ENCODE data around the gene RSPH9.

The RSPH9 gene

GRCh38 chr6:43668151-43669028 is 23.6 kb downstream of the RSPH9 start:
- DNase-seq (ENCODE audit: low read depth) = no peak

- DNase-seq (ENCODE audit: low read depth) = no peak
Measured at GRCh38 chr6:43669050-43669921, 24.4 kb downstream of the RSPH9 start.

GRCh38 chr6:43669922-43670622 is 25.2 kb downstream of the RSPH9 start:
- DNase-seq (ENCODE audit: low read depth) = no peak

- no peak for DNase-seq (ENCODE audit: low read depth)
Measured at GRCh38 chr6:43670623-43670986, 25.8 kb downstream of the RSPH9 start.

- DNase-seq (ENCODE audit: low read depth) = no peak
Measured at GRCh38 chr6:43671011-43671800, 26.4 kb downstream of the RSPH9 start.

GRCh38 chr6:43671801-43672690 is 27.2 kb downstream of the RSPH9 start:
- DNase-seq (ENCODE audit: low read depth) = no peak

- no peak for DNase-seq (ENCODE audit: low read depth)
Measured at GRCh38 chr6:43673444-43674084, 28.7 kb downstream of the RSPH9 start.

- no peak for DNase-seq (ENCODE audit: low read depth)
Measured at GRCh38 chr6:43674291-43674690, 29.5 kb downstream of the RSPH9 start.

GRCh38 chr6:43674921-43675320 is 30.1 kb downstream of the RSPH9 start:
- DNase-seq (ENCODE audit: low read depth) = no peak

- no peak for DNase-seq (ENCODE audit: low read depth)
Measured at GRCh38 chr6:43676962-43677606, 32.2 kb downstream of the RSPH9 start.

- DNase-seq (ENCODE audit: low read depth) = no peak
Measured at GRCh38 chr6:43677759-43678158, 32.9 kb downstream of the RSPH9 start.

GRCh38 chr6:43678341-43678740 is 33.5 kb downstream of the RSPH9 start:
- DNase-seq (ENCODE audit: low read depth) = no peak

GRCh38 chr6:43679057-43679456 is 34.2 kb downstream of the RSPH9 start:
- no peak for DNase-seq (ENCODE audit: low read depth)

GRCh38 chr6:43680308-43681200 is 35.7 kb downstream of the RSPH9 start:
- DNase-seq (ENCODE audit: low read depth) = no peak

GRCh38 chr6:43681303-43681702 is 36.5 kb downstream of the RSPH9 start:
- DNase-seq (ENCODE audit: low read depth) = no peak

GRCh38 chr6:43682724-43683429 is 38.0 kb downstream of the RSPH9 start:
- no peak for DNase-seq (ENCODE audit: low read depth)

GRCh38 chr6:43683708-43684455 is 39.0 kb downstream of the RSPH9 start:
- no peak for DNase-seq (ENCODE audit: low read depth)
